Ishikawa (cell line): ENCODE data around the gene ZSWIM9.

Experiments used
- CEBPB ChIP-seq: IDR thresholded peaks from 2 replicates; pipeline ENCODE4 v1.6.1; 2012
- EGR1 ChIP-seq: IDR thresholded peaks from 2 replicates; pipeline ENCODE4 v1.6.1; 2012
- EP300 ChIP-seq: IDR thresholded peaks from 2 replicates; pipeline ENCODE4 v1.6.1; 2012; ENCODE audit warnings: borderline replicate concordance
- FOXM1 ChIP-seq: IDR thresholded peaks from 2 replicates; pipeline ENCODE4 v1.6.1; 2012; ENCODE audit warnings: low read depth, borderline replicate concordance
- MAX ChIP-seq: IDR thresholded peaks from 2 replicates; pipeline ENCODE4 v1.6.1; 2012
- NFIC ChIP-seq: IDR thresholded peaks from 2 replicates; pipeline ENCODE4 v1.6.1; 2012
- RAD21 ChIP-seq: IDR thresholded peaks from 2 replicates; pipeline ENCODE4 v1.6.1; 2012; ENCODE audit warnings: low read depth
- TAF1 ChIP-seq: IDR thresholded peaks from 2 replicates; pipeline ENCODE4 v1.6.1; 2012; ENCODE audit warnings: low read depth, mild to moderate bottlenecking
- TCF12 ChIP-seq: IDR thresholded peaks from 2 replicates; pipeline ENCODE4 v1.6.1; 2012; ENCODE audit warnings: low read depth
- TEAD4 ChIP-seq: IDR thresholded peaks from 2 replicates; pipeline ENCODE4 v1.6.1; 2012
- USF1 ChIP-seq: IDR thresholded peaks from 2 replicates; pipeline ENCODE4 v1.6.1; 2012
- YY1 ChIP-seq: IDR thresholded peaks from 2 replicates; pipeline ENCODE4 v1.6.1; 2012; ENCODE audit warnings: low read depth
- ZBTB7A ChIP-seq: IDR thresholded peaks from 2 replicates; pipeline ENCODE4 v1.6.1; 2012; ENCODE audit warnings: low read depth
- TF ChIP-seq, protein P1 (sequence below): IDR thresholded peaks from 2 replicates; pipeline ENCODE4 v1.6.1; 2012; ENCODE audit warnings: low read depth, mild to moderate bottlenecking

DNA sequence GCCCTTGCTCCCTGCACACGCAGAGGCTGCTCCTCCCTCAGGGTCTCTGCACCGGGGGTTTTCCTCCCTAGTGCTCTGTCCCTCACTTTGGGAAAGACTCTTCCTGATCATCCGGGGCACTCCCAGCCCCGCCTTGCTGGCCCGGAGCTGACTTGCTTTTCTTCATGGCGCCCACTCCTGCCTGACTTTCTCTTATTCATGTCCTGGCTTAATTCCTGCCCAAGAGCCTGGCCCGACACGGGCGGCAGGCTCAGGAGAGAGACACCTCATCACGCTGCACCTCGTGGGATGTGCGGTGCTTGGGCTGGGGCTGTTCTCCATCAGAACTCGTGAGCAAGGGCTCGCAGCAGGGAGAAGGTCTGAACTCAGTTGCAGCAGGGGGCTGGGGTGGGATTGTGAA, 48.1 kb upstream of the ZSWIM9 start:
- no peak for TF ChIP-seq FOXM1
- no peak for TF ChIP-seq TCF12
- TF ChIP-seq RAD21, result no peak
- TF ChIP-seq EP300, result no peak
- no peak for TF ChIP-seq NFIC
- TF ChIP-seq TAF1, result no peak
- TF ChIP-seq USF1, result no peak
- TF ChIP-seq MAX, result no peak
- no peak for TF ChIP-seq EGR1
- TF ChIP-seq, protein P1, sequence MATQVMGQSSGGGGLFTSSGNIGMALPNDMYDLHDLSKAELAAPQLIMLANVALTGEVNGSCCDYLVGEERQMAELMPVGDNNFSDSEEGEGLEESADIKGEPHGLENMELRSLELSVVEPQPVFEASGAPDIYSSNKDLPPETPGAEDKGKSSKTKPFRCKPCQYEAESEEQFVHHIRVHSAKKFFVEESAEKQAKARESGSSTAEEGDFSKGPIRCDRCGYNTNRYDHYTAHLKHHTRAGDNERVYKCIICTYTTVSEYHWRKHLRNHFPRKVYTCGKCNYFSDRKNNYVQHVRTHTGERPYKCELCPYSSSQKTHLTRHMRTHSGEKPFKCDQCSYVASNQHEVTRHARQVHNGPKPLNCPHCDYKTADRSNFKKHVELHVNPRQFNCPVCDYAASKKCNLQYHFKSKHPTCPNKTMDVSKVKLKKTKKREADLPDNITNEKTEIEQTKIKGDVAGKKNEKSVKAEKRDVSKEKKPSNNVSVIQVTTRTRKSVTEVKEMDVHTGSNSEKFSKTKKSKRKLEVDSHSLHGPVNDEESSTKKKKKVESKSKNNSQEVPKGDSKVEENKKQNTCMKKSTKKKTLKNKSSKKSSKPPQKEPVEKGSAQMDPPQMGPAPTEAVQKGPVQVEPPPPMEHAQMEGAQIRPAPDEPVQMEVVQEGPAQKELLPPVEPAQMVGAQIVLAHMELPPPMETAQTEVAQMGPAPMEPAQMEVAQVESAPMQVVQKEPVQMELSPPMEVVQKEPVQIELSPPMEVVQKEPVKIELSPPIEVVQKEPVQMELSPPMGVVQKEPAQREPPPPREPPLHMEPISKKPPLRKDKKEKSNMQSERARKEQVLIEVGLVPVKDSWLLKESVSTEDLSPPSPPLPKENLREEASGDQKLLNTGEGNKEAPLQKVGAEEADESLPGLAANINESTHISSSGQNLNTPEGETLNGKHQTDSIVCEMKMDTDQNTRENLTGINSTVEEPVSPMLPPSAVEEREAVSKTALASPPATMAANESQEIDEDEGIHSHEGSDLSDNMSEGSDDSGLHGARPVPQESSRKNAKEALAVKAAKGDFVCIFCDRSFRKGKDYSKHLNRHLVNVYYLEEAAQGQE, result no peak
- no peak for TF ChIP-seq TEAD4
- no peak for TF ChIP-seq ZBTB7A
- no peak for TF ChIP-seq CEBPB
- TF ChIP-seq YY1, result no peak
